AG09319 (cell line): ENCODE results near the gene PPP3CA.

ENCODE experiments used
- DNase-seq: peaks from one replicate; pipeline ENCODE4 v3.0.0-alpha.2; 2010; ENCODE audit warnings: low read depth; ENCODE audit errors: extremely low read depth
- CTCF ChIP-seq: IDR thresholded peaks from 2 replicates; pipeline ENCODE4 v1.5.1; 2011; ENCODE audit warnings: low read depth, mild to moderate bottlenecking, inconsistent platforms, low read length, moderate library complexity

The PPP3CA gene

GRCh38 chr4:101274888-101275752, 72.2 kb downstream of the PPP3CA start:
- no peak for TF ChIP-seq CTCF
- no peak for DNase-seq

GRCh38 chr4:101271516-101271915, 75.8 kb downstream of the PPP3CA start:
- no peak for TF ChIP-seq CTCF

GRCh38 chr4:101269682-101270081, 77.6 kb downstream of the PPP3CA start:
- no peak for DNase-seq
- TF ChIP-seq CTCF: no peak

More at GRCh38 chr4:101271516-101271915, 75.8 kb downstream of the PPP3CA start:
- DNase-seq: no peak

GRCh38 chr4:101265816-101266172, 81.5 kb downstream of the PPP3CA start:
- no peak for TF ChIP-seq CTCF
- DNase-seq: no peak

GRCh38 chr4:101264993-101265815, 82.1 kb downstream of the PPP3CA start:
- TF ChIP-seq CTCF: no peak
- DNase-seq: no peak

- TF ChIP-seq CTCF: no peak
- DNase-seq: no peak
Observed at GRCh38 chr4:101264512-101264911, 82.8 kb downstream of the PPP3CA start.

GRCh38 chr4:101262683-101263082, 84.6 kb downstream of the PPP3CA start:
- no peak for DNase-seq
- no peak for TF ChIP-seq CTCF
